GM12878 (cell line): ENCODE data around the gene SMPD2. TPM values are rescaled to one million over a fixed set of nuclear protein-coding genes. Genes with fewer than 3 reads are reported as not detected.

Experiments
- MEF2B ChIP-seq: fragments of 450-650 bp; IDR thresholded peaks from 2 replicates; pipeline ENCODE4 v1.6.1; 2018; ENCODE audit warnings: mild to moderate bottlenecking, moderate library complexity; ENCODE audit not compliant: partially characterized antibody, poor library complexity, severe bottlenecking
- MYB ChIP-seq: fragments of 150-350 bp; IDR thresholded peaks from 2 replicates; pipeline ENCODE4 v1.6.1; 2014; ENCODE audit warnings: mild to moderate bottlenecking, low read depth, low read length, borderline replicate concordance
- RAD51 ChIP-seq: fragments of 450-650 bp; IDR thresholded peaks from 2 replicates; pipeline ENCODE4 v1.6.1; 2016; ENCODE audit warnings: moderate library complexity, mild to moderate bottlenecking, inconsistent platforms
- SMAD5 ChIP-seq: IDR thresholded peaks from 2 replicates; pipeline ENCODE4 v1.6.1; 2016; ENCODE audit warnings: antibody characterized with exemption, low read depth
- SMC3 ChIP-seq: IDR thresholded peaks from 2 replicates; pipeline ENCODE4 v1.6.1; 2011; ENCODE audit warnings: low read length, improper control_type of control experiment, borderline replicate concordance
- SRF ChIP-seq, 2 experiments: IDR thresholded peaks; 2 replicates each; pipeline ENCODE4 v1.6.1; 2011; ENCODE audit warnings: low read depth in 2 of 2, low read length in 2 of 2, mild to moderate bottlenecking in 1 of 2, moderate library complexity in 1 of 2
- polyA plus RNA-seq, 11 experiments: library from polyadenylated mRNA; depleted of rRNA in 4 of 11; unstranded in 6 of 11; stranded (reverse) in 5 of 11; fragments of >200 nt; fragmentation: Nextera tagmentation in 4 of 11; fragmentation: Illumina TruSeq in 1 of 11; extraction: Ambion mirVana in 4 of 11; extraction: Trizol in 1 of 11; gene quantifications; 1 replicate in 1 of 11; 2 replicates in 10 of 11; pipeline versions ENCODE4 v1.2.1 to v1.2.3, GENCODE V29; 2011 to 2016; ENCODE audit warnings: inconsistent platforms in 2 of 11, missing spikeins in 2 of 11, low read depth in 1 of 11
- total RNA-seq, 4 experiments: library from RNA; depleted of rRNA in 3 of 4; stranded (reverse); fragments of >200 nt in 3 of 4; fragmentation: Illumina TruSeq in 1 of 4; extraction: Trizol in 1 of 4; gene quantifications; 2 replicates each; pipeline versions ENCODE4 v1.2.1 to v1.2.3, GENCODE V29; 2013 to 2021
- TF ChIP-seq, protein P1 (sequence below): fragments of 150-350 bp; IDR thresholded peaks from 2 replicates; pipeline ENCODE4 v1.6.1; 2014; ENCODE audit warnings: mild to moderate bottlenecking, low read depth, low read length
- TF ChIP-seq, protein P2 (sequence below): fragments of 450-650 bp; IDR thresholded peaks from 2 replicates; pipeline ENCODE4 v1.6.1; 2018; ENCODE audit warnings: mild to moderate bottlenecking, low read depth, moderate library complexity; ENCODE audit not compliant: partially characterized antibody
- TF ChIP-seq, protein P3 (sequence below): fragments of 450-650 bp; IDR thresholded peaks from 2 replicates; pipeline ENCODE4 v1.6.1; 2016; ENCODE audit warnings: mild to moderate bottlenecking

Gene SMPD2
- total and polyA plus RNA-seq, 10 of the 15 experiments (the other 5 are each of a cell fraction or from before 2014, with no cell fraction given): 0.06 to 15.4 (median 9.7) TPM

DNA sequence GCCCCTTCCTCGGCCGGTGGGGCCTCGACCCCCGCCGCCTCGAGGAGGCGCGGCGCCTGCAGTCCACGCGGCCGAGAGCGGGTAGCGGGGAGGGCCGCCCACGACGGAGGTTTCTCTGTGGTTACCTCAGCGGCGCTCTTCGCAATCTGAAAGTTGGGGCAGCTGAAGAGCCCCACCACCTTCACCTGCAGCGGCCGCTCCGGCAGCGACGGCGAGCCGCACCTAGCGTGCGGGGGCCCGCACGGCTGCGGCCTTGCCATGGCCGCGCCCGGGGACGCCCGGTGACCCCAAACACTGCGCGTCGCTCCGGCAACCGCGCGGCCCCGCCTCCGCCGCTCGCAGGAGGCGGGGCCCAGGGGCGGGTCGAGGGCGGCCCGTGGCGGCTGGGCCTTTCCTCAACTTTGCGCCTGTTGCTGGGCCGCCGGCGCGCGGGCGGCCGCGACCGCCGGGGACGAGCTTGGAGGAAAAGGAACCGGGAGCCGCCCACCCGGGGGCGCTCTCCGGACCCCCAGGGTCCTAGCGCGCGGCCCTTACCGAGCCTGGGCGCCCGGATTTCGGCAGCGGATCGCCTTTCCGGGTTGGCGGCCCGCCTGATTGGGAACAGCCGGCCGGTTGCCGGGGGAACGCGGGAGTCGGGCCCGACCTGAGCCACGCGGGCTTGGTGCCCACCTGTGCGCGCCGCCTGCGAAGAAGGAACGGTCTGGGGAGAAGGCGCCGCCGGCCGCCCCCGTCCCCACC is at the start of gene SMPD2, which contains the start of gene PPIL6 (continued):
- no peak for TF ChIP-seq MYB
- TF ChIP-seq SRF (IDR thresholded peaks at IDR 0.05; ENCODE audit: low read depth in 2 of 2, low read length in 2 of 2): peak in 1 of 2 experiments; percentile 68; a peak in 1 of 4 replicates
- TF ChIP-seq SMAD5: no peak
- TF ChIP-seq, protein P1, sequence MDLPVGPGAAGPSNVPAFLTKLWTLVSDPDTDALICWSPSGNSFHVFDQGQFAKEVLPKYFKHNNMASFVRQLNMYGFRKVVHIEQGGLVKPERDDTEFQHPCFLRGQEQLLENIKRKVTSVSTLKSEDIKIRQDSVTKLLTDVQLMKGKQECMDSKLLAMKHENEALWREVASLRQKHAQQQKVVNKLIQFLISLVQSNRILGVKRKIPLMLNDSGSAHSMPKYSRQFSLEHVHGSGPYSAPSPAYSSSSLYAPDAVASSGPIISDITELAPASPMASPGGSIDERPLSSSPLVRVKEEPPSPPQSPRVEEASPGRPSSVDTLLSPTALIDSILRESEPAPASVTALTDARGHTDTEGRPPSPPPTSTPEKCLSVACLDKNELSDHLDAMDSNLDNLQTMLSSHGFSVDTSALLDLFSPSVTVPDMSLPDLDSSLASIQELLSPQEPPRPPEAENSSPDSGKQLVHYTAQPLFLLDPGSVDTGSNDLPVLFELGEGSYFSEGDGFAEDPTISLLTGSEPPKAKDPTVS: no peak
- 0 out of 2 replicates have a peak, but pooled peaks have one; percentile 3 for TF ChIP-seq SMC3
- TF ChIP-seq, protein P2, sequence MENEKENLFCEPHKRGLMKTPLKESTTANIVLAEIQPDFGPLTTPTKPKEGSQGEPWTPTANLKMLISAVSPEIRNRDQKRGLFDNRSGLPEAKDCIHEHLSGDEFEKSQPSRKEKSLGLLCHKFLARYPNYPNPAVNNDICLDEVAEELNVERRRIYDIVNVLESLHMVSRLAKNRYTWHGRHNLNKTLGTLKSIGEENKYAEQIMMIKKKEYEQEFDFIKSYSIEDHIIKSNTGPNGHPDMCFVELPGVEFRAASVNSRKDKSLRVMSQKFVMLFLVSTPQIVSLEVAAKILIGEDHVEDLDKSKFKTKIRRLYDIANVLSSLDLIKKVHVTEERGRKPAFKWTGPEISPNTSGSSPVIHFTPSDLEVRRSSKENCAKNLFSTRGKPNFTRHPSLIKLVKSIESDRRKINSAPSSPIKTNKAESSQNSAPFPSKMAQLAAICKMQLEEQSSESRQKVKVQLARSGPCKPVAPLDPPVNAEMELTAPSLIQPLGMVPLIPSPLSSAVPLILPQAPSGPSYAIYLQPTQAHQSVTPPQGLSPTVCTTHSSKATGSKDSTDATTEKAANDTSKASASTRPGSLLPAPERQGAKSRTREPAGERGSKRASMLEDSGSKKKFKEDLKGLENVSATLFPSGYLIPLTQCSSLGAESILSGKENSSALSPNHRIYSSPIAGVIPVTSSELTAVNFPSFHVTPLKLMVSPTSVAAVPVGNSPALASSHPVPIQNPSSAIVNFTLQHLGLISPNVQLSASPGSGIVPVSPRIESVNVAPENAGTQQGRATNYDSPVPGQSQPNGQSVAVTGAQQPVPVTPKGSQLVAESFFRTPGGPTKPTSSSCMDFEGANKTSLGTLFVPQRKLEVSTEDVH: no peak
- no peak for TF ChIP-seq RAD51
- TF ChIP-seq, protein P3, sequence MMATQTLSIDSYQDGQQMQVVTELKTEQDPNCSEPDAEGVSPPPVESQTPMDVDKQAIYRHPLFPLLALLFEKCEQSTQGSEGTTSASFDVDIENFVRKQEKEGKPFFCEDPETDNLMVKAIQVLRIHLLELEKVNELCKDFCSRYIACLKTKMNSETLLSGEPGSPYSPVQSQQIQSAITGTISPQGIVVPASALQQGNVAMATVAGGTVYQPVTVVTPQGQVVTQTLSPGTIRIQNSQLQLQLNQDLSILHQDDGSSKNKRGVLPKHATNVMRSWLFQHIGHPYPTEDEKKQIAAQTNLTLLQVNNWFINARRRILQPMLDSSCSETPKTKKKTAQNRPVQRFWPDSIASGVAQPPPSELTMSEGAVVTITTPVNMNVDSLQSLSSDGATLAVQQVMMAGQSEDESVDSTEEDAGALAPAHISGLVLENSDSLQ: no peak
- TF ChIP-seq MEF2B: no peak
- TF ChIP-seq, all 136 proteins: peak for 41
